ENCODE data around the gene WFIKKN1. TPM values are rescaled to one million over a fixed set of nuclear protein-coding genes. Genes with fewer than 3 reads are reported as not detected.

Gene WFIKKN1
- total RNA-seq, 1 donor from 2014 or later, result 0.44 TPM

GRCh38 chr16:633336-634050 lies 2.7 kb downstream of the WFIKKN1 start:
- Mint-ChIP-seq H3K36me3 (ENCODE audit: low read depth) (no peaks in the 10 kb centered on the region), H3K4me1 (peaks cover 6% of the 10 kb centered on the region), H3K9me3 (no peaks in the 10 kb centered on the region), H3K27ac (no peak overlapping the region), H3K27me3 (peaks cover 2% of the 10 kb centered on the region), H3K4me3 (peak overlapping the region; percentile 48)
- no peak for DNase-seq
- intact Hi-C loops (cut with micrococcal nuclease), result no loop called here

GRCh38 chr16:634051-634670 lies 3.4 kb downstream of the WFIKKN1 start:
- Mint-ChIP-seq H3K27ac (peak overlapping the region; percentile 15), H3K27me3 (peaks cover 2% of the 10 kb centered on the region), H3K4me3 (peak overlapping the region; percentile 48), H3K36me3 (ENCODE audit: low read depth) (no peaks in the 10 kb centered on the region), H3K9me3 (no peaks in the 10 kb centered on the region), H3K4me1 (peaks cover 6% of the 10 kb centered on the region)
- no peak for DNase-seq
- intact Hi-C loops (cut with micrococcal nuclease), result no loop called here

DNA sequence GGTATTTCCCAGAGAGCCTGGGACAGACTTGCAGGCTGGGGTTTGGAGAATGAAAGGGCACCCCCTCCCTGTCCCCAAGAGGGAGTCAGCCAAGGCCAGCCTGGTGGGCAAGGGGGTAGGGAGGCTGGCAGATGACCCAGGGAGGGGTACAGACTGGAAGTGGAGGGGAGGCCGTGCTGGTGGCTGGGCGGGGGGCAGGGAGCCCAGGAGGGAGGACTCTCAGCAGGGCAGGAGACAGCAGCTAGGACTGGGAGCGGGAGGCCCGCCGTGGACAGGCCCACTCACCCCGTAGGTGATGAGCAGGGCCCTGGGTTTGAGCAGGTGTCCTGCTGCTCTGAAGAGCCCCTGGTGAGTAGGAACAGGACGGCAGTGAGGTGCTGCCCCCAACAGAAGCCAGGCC lies 4.2 kb downstream of the WFIKKN1 start:
- intact Hi-C loops (cut with micrococcal nuclease), result no loop called here
- Mint-ChIP-seq H3K27ac (peak overlapping the region; percentile 78), H3K9me3 (no peaks in the 10 kb centered on the region), H3K4me3 (peak overlapping the region; percentile 93), H3K27me3 (peaks cover 2% of the 10 kb centered on the region), H3K4me1 (peaks cover 6% of the 10 kb centered on the region), H3K36me3 (ENCODE audit: low read depth) (no peaks in the 10 kb centered on the region)
- DNase-seq, result no peak

GRCh38 chr16:635573-636205 lies 4.9 kb downstream of the WFIKKN1 start:
- Mint-ChIP-seq H3K36me3 (ENCODE audit: low read depth) (no peaks in the 10 kb centered on the region), H3K9me3 (no peaks in the 10 kb centered on the region), H3K27ac (peak overlapping the region; percentile 29), H3K4me3 (peak overlapping the region; percentile 93), H3K27me3 (peaks cover 2% of the 10 kb centered on the region), H3K4me1 (peaks cover 6% of the 10 kb centered on the region)
- intact Hi-C loops (cut with micrococcal nuclease), result loop anchor here (1.0 to 2.0 kb wide), 3 partner anchors 46 to 108 kb away; partner anchors contain the start of genes CAPN15 and JMJD8
- DNase-seq, result peak; percentile 72

- intact Hi-C loops (cut with micrococcal nuclease), result loop anchor here (1.0 to 2.0 kb wide), 4 partner anchors 13 to 109 kb away; partner anchors contain the start of genes CAPN15, JMJD8 and WDR90
- Mint-ChIP-seq H3K27ac (peak within 1 kb of the TSS; percentile 95), H3K36me3 (ENCODE audit: low read depth) (no peaks in the 10 kb centered on the region), H3K27me3 (peaks cover 2% of the 10 kb centered on the region), H3K4me3 (peak within 1 kb of the TSS; percentile 93), H3K9me3 (no peaks in the 10 kb centered on the region), H3K4me1 (peaks cover 6% of the 10 kb centered on the region)
- DNase-seq, result peak; percentile 98
Observed at GRCh38 chr16:636206-637080, 5.7 kb downstream of the WFIKKN1 start, which contains the start of gene METTL26. METTL26 (minus strand) TSS chr16:636305; CDS start chr16:636290, 15 bp downstream.

GRCh38 chr16:637081-638018 lies 6.6 kb downstream of the WFIKKN1 start:
- Mint-ChIP-seq H3K27ac (peak overlapping the region; percentile 95), H3K4me1 (peaks cover 6% of the 10 kb centered on the region), H3K27me3 (peaks cover 2% of the 10 kb centered on the region), H3K4me3 (peak overlapping the region; percentile 93), H3K36me3 (ENCODE audit: low read depth) (no peaks in the 10 kb centered on the region), H3K9me3 (no peaks in the 10 kb centered on the region)
- intact Hi-C loops (cut with micrococcal nuclease), result loop anchor here (1.0 to 2.0 kb wide), 2 partner anchors 12 to 47 kb away; partner anchors contain the start of genes JMJD8 and WDR90
- DNase-seq, result peak; percentile 93

GRCh38 chr16:638034-638543 lies 7.3 kb downstream of the WFIKKN1 start:
- H3K36me3 Mint-ChIP-seq (ENCODE audit: low read depth), result no peaks in the 10 kb centered on the region
- H3K4me1 Mint-ChIP-seq, result peaks cover 6% of the 10 kb centered on the region
- no peak overlapping the region for H3K4me3 Mint-ChIP-seq
- DNase-seq, result no peak
- no peaks in the 10 kb centered on the region for H3K9me3 Mint-ChIP-seq
- intact Hi-C loops (cut with micrococcal nuclease), result no loop called here
- peaks cover 2% of the 10 kb centered on the region for H3K27me3 Mint-ChIP-seq
- no peak overlapping the region for H3K27ac Mint-ChIP-seq

DNA sequence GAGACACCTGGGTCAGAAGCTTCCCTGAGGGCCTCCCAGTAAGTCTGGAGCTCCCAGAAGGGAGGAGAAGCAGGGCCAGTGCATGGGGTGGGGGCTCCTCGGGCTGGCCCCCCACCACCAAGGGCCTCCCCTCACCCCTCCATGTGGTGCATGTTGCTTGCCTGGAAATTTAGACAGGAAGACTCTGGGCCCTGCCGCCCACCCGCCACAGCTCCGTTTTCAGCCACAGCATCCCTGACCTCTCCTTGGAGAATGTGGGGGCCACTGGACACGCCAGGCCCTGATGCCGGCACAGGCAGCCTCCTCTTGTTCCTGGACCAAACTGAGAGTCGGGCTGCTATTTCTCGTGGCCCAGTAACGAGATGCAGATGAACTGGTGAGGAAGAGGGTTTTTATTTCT lies 8.1 kb downstream of the WFIKKN1 start:
- H3K27ac Mint-ChIP-seq, result no peak overlapping the region
- H3K4me1 Mint-ChIP-seq, result peaks cover 8% of the 10 kb centered on the region
- H3K27me3 Mint-ChIP-seq, result peaks cover 2% of the 10 kb centered on the region
- no peaks in the 10 kb centered on the region for H3K9me3 Mint-ChIP-seq
- H3K36me3 Mint-ChIP-seq (ENCODE audit: low read depth), result no peaks in the 10 kb centered on the region
- intact Hi-C loops (cut with micrococcal nuclease), result no loop called here
- H3K4me3 Mint-ChIP-seq, result no peak overlapping the region
- DNase-seq, result no peak

- Mint-ChIP-seq H3K27ac (no peak overlapping the region), H3K9me3 (no peaks in the 10 kb centered on the region), H3K4me1 (peaks cover 13% of the 10 kb centered on the region), H3K36me3 (ENCODE audit: low read depth) (peaks cover 5% of the 10 kb centered on the region), H3K27me3 (peaks cover 2% of the 10 kb centered on the region), H3K4me3 (peak overlapping the region; percentile 65)
- intact Hi-C loops (cut with micrococcal nuclease), result loop anchor here (1.0 kb wide), 1 partner anchor 9 kb away; the partner anchor contains the start of gene WDR90
- DNase-seq, result no peak
Observed at GRCh38 chr16:640614-641013, 9.8 kb downstream of the WFIKKN1 start.

DNA sequence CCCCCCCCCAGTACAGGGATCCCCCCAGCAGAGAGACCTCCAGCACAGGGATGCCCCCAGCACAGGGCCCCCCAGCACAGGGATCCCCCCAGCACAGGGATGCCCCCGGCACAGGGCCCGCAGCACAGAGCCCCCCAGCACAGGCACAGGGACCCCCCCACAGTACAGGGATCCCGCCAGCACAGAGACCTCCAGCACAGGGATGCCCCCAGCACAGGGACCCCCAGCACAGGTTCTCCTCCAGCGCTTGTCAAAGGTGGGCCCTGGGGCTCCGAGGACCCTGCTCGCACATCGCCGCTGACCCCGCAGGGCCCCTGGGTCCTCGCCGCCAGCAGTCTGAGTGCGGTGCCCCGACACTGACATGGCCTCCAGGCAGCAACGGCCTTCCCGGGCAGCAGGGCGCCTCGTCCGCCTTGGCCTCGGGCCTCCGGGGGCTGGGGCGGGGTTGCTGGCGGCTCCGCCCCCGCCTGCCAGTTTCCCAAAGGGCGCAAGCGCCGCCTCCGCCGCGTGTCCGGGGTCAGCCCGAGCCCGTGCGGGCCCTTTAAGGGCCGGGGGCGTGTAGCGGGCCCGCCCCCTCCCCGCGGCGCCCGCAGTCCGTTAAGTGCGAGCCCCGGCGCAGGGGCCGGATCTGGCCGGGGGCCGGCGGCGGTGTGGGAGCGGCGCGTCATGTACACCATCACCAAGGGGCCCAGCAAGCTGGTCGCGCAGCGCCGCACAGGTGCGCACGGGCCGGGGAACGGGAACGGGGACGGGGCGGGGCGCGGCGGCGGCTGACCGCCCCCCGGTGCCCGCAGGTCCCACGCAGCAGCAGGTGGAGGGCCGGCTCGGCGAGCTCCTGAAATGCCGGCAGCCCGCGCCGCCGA lies 10.8 kb downstream of the WFIKKN1 start, which contains the start of gene MCRIP2:
Gene MCRIP2 (plus strand): TSS at position 503 of the 863 bp plus-strand sequence. CDS start 164 bp downstream, at position 667.
- Mint-ChIP-seq H3K4me3 (peak within 1 kb of the TSS; percentile 80), H3K27ac (peak within 1 kb of the TSS; percentile 67)
- intact Hi-C loops (cut with micrococcal nuclease), result loop anchor here (1.0 kb wide), 1 partner anchor 8 kb away; the partner anchor contains the start of gene WDR90

DNA sequence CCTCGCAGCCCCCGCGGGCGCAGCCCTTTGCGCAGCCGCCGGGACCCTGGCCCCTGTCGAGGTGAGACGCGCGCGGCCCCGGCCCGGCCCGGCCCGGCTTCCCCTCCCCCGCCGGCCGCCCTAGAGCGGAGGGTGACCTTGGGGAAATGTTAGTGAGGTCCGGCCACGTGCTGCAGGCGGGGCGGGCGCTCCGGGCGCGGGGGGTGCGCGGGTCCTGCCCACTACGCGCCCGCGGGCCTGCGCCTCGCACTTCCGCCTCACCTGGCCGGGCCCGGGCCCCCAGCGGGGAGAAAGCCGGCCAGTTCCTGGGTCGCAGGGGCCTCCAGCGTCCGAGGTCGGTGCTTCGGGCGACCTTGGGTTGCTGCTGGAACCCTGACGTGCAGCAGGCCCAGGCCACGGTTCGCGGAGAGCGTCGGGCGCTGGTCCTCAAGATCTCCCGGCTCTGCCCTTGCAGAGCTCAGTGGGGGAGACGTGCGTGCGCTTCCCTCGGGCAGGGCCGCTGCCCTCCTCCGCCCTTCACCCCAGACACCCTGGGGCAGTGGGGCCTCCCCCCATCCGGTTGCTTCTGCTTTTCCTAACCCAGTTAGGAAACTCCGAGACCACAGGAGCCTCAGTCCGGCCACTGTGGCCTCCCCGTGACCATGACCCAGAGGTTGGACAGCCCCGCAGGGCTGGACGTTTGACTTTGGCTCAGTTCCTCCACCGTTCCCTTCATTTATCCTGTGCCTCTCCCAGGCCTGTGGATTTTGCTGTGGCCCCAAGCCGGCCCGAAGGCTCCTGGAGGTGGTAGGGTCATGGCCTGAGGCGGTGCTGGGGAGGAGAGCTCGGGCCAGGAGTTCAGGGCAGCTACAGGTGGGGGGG lies 11.6 kb downstream of the WFIKKN1 start:
- H3K27ac Mint-ChIP-seq, result peak overlapping the region; percentile 67
- H3K4me3 Mint-ChIP-seq, result peak overlapping the region; percentile 80
- DNase-seq, result peak; percentile 85
- peaks cover 8% of the 10 kb centered on the region for H3K36me3 Mint-ChIP-seq (ENCODE audit: low read depth)
- no peaks in the 10 kb centered on the region for H3K9me3 Mint-ChIP-seq
- H3K27me3 Mint-ChIP-seq, result no peaks in the 10 kb centered on the region
- intact Hi-C loops (cut with micrococcal nuclease), result no loop called here
- peaks cover 10% of the 10 kb centered on the region for H3K4me1 Mint-ChIP-seq

More for the DNA sequence above, 10.8 kb downstream of the WFIKKN1 start, which contains the start of gene MCRIP2:
- H3K27me3 Mint-ChIP-seq, result peaks cover 2% of the 10 kb centered on the region
- H3K9me3 Mint-ChIP-seq, result no peaks in the 10 kb centered on the region
- DNase-seq, result peak; percentile 95
- peaks cover 12% of the 10 kb centered on the region for H3K4me1 Mint-ChIP-seq
- peaks cover 5% of the 10 kb centered on the region for H3K36me3 Mint-ChIP-seq (ENCODE audit: low read depth)

Measured in activated CD4-positive, alpha-beta T cell treated with anti-CD3 and anti-CD28 coated beads, Interleukin-2, amount 10 ng/mL, durations not matched to agents 24 days and 14 days (primary cell).